Subcutaneous adipose tissue (tissue), 4 donors: ENCODE measurements around the gene TFPT. TPM values are rescaled to one million over a fixed set of nuclear protein-coding genes. Genes with fewer than 3 reads are reported as not detected.

Experiments used
- total RNA-seq, 4 donors: library from RNA; depleted of rRNA; stranded (reverse); fragments of >200 nt; gene quantifications; one replicate each; pipeline ENCODE4 v1.1.0, GENCODE V29; 2016
- TF ChIP-seq, protein P1 (sequence below): fragments of 450-650 bp; IDR thresholded peaks from one replicate; pipeline ENCODE4 v1.5.1; 2016; ENCODE audit warnings: low read depth, mild to moderate bottlenecking, control low read depth, antibody characterized with exemption, moderate library complexity

The TFPT gene
- total RNA-seq, 4 donors from 2014 or later, result 5.7 to 23.6 (median 16.6) TPM

GRCh38 chr19:54128441-54128725 is 12.9 kb upstream of the TFPT start:
- TF ChIP-seq, protein P1, sequence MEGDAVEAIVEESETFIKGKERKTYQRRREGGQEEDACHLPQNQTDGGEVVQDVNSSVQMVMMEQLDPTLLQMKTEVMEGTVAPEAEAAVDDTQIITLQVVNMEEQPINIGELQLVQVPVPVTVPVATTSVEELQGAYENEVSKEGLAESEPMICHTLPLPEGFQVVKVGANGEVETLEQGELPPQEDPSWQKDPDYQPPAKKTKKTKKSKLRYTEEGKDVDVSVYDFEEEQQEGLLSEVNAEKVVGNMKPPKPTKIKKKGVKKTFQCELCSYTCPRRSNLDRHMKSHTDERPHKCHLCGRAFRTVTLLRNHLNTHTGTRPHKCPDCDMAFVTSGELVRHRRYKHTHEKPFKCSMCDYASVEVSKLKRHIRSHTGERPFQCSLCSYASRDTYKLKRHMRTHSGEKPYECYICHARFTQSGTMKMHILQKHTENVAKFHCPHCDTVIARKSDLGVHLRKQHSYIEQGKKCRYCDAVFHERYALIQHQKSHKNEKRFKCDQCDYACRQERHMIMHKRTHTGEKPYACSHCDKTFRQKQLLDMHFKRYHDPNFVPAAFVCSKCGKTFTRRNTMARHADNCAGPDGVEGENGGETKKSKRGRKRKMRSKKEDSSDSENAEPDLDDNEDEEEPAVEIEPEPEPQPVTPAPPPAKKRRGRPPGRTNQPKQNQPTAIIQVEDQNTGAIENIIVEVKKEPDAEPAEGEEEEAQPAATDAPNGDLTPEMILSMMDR, result no peak

DNA sequence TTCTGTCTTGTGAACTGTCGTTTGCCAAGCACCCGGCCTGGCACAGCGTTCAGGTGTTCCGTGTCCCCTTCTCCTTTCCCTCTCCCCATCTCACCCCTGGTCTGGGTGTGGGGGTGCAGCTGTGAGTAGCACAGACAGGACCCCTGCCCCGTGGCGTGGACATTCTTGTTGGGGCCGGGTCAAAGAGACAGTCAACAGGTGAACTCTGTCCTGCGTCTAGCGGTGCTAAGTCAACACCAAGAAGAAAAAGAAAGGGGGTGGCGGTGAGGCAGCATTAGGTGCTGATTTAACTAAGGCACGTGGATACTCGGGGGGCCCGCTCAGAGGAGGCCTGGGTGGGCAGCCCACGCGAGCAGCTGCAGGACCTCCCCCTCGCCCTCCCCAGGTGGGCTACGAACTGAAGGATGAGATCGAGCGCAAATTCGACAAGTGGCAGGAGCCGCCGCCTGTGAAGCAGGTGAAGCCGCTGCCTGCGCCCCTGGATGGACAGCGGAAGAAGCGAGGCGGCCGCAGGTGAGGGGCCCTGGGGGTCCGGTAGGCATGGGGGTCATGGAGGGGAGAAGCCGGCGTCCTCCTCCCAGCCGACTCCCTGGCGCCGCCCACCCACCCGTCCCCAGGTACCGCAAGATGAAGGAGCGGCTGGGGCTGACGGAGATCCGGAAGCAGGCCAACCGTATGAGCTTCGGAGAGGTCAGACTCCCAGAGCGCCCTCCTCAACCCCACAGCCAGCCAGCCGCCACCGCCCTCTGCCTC is 12.4 kb upstream of the TFPT start:
- TF ChIP-seq, protein P1, result no peak

GRCh38 chr19:54125713-54126112 is 10.3 kb upstream of the TFPT start:
- TF ChIP-seq, protein P1, result no peak

DNA sequence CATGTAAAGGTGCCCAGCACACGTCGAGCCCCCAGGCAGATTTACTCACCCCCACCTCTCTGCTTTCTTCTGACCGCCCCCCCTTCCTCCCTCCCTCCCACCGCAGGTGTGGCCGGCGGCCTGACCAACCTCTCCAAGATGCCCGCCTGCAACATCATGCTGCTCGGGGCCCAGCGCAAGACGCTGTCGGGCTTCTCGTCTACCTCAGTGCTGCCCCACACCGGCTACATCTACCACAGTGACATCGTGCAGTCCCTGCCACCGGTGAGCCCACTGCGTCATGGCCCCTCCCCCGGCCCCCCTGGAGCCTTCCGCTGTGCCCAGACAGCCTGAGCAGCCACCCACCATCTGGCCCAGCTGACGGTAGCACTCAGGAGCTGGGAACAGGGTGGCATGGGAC is 8.9 kb upstream of the TFPT start:
- TF ChIP-seq, protein P1, result no peak

DNA sequence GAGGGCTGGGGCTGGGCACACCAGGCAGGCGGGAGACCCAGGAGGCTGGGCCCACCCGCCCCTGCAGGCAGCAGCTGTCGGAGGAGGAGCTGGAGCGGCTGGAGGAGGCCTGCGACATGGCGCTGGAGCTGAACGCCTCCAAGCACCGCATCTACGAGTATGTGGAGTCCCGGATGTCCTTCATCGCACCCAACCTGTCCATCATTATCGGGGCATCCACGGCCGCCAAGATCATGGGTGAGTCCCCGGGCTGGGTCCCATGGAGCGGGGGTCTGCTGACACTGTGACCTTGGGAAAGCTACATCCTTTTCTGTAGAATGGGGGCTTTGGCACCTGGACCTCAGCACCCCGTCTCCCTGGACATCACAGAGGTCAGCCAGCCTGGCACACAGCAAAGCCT is 8.2 kb upstream of the TFPT start:
- TF ChIP-seq, protein P1, result no peak

DNA sequence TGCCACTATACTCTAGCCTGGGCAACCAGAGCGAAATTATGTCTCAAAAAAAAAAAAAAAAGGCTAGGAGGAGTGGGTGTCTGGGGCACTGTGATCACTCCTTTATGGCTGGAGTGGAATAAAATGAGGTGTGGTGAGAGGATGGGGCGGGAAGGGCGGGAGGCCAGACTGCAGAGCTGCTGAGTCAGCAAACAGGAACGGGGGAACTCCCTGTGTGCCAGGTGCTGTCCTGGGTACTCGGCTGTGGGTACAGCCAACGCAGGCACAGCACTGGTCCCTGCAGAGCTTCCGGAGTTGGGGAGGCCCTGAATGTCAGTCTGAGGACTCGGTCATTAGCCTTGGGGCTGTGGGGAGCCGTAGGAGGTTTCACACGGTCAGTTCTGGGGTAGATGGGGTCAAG is 5.8 kb upstream of the TFPT start:
- TF ChIP-seq, protein P1, result no peak

DNA sequence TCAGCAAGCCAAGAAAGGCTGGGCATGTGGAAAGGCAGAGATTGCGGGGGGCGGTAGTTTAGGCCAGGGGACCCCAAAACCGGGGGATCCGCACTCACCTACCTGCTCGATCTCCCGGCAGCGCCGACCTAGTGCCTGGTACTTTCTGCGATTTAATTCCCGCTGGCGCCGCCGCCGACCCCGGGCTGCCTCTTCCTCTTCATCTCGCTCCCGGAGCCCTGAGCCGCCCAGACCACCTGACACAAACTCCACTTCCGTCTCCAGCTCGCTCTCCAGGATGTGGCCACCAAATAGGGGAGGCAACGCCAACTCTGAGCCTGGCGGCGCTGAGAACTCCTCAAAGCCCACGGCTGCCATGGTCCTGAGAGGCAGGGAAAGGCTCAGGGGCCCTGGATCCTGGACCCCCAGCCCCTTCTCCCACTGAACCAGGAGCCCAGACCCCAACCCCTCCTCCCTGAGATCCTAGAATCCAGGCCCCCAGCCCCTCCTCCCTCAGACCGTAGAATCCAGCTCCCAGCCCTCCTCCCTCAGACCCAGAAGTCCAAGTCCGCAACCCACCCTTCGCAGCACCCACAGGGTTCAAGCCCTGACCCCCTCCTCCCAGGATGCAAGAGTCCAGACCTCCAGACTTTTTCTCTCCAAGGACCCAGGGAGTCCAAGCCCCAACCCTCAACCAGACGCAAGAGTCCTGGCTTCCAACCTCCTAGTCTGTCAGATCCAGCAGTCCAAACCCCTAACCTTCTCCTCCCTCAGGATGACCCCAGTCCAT is 933 bp downstream of the TFPT start:
- TF ChIP-seq, protein P1, result no peak
